Left ventricle myocardium inferior (tissue), 1 donor: ENCODE measurements around the gene MBD2. TPM values are rescaled to one million over a fixed set of nuclear protein-coding genes. Genes with fewer than 3 reads are reported as not detected.

Experiments used
- DNase-seq: peaks from one replicate; pipeline ENCODE4 v3.0.0-alpha.2; 2020
- H3K27ac ChIP-seq: fragments of 200-600 bp; replicated peaks from 2 replicates; pipeline ENCODE4 v1.8.0; 2021
- H3K27me3 ChIP-seq: fragments of 200-600 bp; 2 replicates; pipeline ENCODE4 v1.8.0; 2021; ENCODE audit warnings: low read depth
- H3K36me3 ChIP-seq: fragments of 200-600 bp; 2 replicates; pipeline ENCODE4 v1.8.0; 2021
- H3K4me1 ChIP-seq: fragments of 200-600 bp; 2 replicates; pipeline ENCODE4 v1.8.0; 2021
- H3K4me3 ChIP-seq: fragments of 200-600 bp; 2 replicates; pipeline ENCODE4 v1.8.0; 2021; ENCODE audit warnings: mild to moderate bottlenecking, moderate library complexity
- H3K9me3 ChIP-seq: fragments of 200-600 bp; replicated peaks from 2 replicates; pipeline ENCODE4 v1.8.0; 2021
- intact Hi-C: fragments of 100-400 bp; cut with micrococcal nuclease; formaldehyde crosslinking; loops from one replicate; pipeline ENCODE4 v1.11.0; 2022
- total RNA-seq: library from RNA; stranded (reverse); fragmentation: NEBNext Ultra II Directional; extraction: Animal tissue kit (Norgen Biotek cat#: 25700); gene quantifications from one replicate; pipeline ENCODE4 v1.2.1, GENCODE V29; 2021
- TF ChIP-seq, protein P1 (sequence below): fragments of 200-600 bp; IDR thresholded peaks from 2 replicates; pipeline ENCODE4 v1.8.0; 2021; ENCODE audit warnings: antibody characterized with exemption, mild to moderate bottlenecking, borderline replicate concordance
- donor health status: DM: no; HTN: yes; CAD: no; lungs with severe emphysema.

The MBD2 gene
- total RNA-seq, 1 donor from 2014 or later = 43.7 TPM

DNA sequence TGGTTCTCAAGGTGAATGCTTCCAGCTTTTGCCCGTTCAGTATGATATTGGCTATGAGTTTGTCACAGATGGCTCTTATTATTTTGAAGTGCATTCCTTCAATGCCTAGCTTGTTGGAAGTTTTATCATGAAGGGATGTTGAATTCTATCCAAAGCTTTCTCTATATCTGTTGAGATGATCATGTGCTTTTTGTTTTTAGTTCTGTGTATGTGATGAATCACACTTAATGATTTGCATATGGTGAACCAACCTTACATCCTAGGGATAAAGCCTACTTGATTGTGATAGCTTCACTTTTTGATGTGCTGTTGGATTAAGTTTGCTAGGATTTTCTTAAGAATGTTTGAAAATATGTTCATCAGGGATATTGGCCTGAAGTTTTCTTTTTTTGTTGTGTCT is 112.1 kb downstream of the MBD2 start:
- no peak overlapping the region for H3K4me3 ChIP-seq
- H3K36me3 ChIP-seq = no peaks in the 10 kb centered on the region
- intact Hi-C loops = loop anchor here (10.0 kb wide), 2 partner anchors 408 to 548 kb away; no protein-coding TSS in a partner anchor
- H3K27me3 ChIP-seq = peaks cover 8% of the 10 kb centered on the region
- no peak overlapping the region for H3K27ac ChIP-seq
- H3K4me1 ChIP-seq = no peaks in the 10 kb centered on the region
- TF ChIP-seq, protein P1, sequence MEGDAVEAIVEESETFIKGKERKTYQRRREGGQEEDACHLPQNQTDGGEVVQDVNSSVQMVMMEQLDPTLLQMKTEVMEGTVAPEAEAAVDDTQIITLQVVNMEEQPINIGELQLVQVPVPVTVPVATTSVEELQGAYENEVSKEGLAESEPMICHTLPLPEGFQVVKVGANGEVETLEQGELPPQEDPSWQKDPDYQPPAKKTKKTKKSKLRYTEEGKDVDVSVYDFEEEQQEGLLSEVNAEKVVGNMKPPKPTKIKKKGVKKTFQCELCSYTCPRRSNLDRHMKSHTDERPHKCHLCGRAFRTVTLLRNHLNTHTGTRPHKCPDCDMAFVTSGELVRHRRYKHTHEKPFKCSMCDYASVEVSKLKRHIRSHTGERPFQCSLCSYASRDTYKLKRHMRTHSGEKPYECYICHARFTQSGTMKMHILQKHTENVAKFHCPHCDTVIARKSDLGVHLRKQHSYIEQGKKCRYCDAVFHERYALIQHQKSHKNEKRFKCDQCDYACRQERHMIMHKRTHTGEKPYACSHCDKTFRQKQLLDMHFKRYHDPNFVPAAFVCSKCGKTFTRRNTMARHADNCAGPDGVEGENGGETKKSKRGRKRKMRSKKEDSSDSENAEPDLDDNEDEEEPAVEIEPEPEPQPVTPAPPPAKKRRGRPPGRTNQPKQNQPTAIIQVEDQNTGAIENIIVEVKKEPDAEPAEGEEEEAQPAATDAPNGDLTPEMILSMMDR = no peak
- H3K9me3 ChIP-seq = peaks cover 7% of the 10 kb centered on the region
- no peak for DNase-seq

- intact Hi-C loops = no loop called here
- no peak for DNase-seq
- Histone ChIP-seq H3K27me3 (peaks cover 8% of the 10 kb centered on the region), H3K27ac (no peak overlapping the region), H3K36me3 (no peaks in the 10 kb centered on the region), H3K4me3 (no peak overlapping the region), H3K9me3 (peaks cover 7% of the 10 kb centered on the region), H3K4me1 (no peaks in the 10 kb centered on the region)
- TF ChIP-seq, protein P1 = no peak
Measured at GRCh38 chr18:54109131-54109683, 115.3 kb downstream of the MBD2 start.

- H3K36me3 ChIP-seq = no peaks in the 10 kb centered on the region
- H3K27ac ChIP-seq = no peak overlapping the region
- H3K4me1 ChIP-seq = no peaks in the 10 kb centered on the region
- H3K9me3 ChIP-seq = peaks cover 6% of the 10 kb centered on the region
- no peak for DNase-seq
- peaks cover 5% of the 10 kb centered on the region for H3K27me3 ChIP-seq
- TF ChIP-seq, protein P1 = no peak
- intact Hi-C loops = no loop called here
- H3K4me3 ChIP-seq = no peak overlapping the region
Measured at GRCh38 chr18:54102123-54102522, 122.3 kb downstream of the MBD2 start.

Other genes with a start within 250 kb of the MBD2 start
- 17.8 TPM for gene POLI, start 44.8 kb upstream of the MBD2 start, total RNA-seq
- gene STARD6, start 133.2 kb upstream of the MBD2 start, total RNA-seq = not detected
- 1.4 TPM for gene C18orf54, start 133.2 kb upstream of the MBD2 start, total RNA-seq